ENCODE measurements around the gene CRCP.
"Not testable (repeated sequence)": the region's sequence is repeated elsewhere in the genome, so short reads cannot be mapped to it uniquely, and the experiment has no call there.

The CRCP gene

DNA sequence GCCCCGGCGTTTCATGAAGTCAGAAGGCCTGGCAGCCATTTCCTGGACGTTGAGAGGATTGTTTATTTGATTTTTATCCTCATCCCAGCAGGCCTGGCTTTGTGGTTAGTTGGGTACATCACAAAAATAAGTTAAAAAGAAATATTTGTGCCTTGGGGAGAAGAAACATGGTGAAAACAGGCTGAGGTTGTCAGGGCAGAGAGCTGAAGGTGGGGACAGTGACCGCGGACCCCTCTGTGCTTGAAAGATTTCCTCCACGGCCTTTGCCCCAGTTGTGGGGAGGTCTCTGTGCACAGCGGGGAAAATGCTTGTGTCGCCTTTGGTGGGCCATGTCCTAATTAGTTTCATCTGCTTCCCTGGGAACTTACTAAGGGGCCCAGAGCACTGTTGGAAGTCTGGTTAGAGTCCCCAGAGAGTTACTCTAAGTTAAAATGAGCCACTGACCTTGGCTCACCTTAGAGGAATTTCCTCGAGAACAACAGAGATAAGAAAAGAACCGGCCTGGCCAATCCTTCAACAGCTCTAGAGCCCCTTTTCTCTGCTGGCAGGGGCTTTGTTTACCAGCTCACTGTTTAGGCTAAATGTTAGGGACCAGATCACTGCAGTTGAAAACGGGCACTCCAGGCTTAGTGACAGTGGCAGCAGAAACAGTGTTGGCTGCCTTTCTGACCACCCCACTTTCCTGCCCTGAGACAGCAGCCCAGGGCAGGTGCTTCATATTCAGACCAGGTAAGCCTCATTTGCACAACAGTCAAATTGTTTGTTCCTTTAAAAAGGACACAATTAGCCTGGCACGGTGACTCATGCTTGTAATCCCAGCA is 37.9 kb downstream of the CRCP start:
- TF ChIP-seq, protein P1, sequence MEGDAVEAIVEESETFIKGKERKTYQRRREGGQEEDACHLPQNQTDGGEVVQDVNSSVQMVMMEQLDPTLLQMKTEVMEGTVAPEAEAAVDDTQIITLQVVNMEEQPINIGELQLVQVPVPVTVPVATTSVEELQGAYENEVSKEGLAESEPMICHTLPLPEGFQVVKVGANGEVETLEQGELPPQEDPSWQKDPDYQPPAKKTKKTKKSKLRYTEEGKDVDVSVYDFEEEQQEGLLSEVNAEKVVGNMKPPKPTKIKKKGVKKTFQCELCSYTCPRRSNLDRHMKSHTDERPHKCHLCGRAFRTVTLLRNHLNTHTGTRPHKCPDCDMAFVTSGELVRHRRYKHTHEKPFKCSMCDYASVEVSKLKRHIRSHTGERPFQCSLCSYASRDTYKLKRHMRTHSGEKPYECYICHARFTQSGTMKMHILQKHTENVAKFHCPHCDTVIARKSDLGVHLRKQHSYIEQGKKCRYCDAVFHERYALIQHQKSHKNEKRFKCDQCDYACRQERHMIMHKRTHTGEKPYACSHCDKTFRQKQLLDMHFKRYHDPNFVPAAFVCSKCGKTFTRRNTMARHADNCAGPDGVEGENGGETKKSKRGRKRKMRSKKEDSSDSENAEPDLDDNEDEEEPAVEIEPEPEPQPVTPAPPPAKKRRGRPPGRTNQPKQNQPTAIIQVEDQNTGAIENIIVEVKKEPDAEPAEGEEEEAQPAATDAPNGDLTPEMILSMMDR (IDR thresholded peaks at IDR 0.05; ENCODE audit: extremely low read depth, missing control alignments): no peak
- DNase-seq (ENCODE audit: low spot score): no peak

DNA sequence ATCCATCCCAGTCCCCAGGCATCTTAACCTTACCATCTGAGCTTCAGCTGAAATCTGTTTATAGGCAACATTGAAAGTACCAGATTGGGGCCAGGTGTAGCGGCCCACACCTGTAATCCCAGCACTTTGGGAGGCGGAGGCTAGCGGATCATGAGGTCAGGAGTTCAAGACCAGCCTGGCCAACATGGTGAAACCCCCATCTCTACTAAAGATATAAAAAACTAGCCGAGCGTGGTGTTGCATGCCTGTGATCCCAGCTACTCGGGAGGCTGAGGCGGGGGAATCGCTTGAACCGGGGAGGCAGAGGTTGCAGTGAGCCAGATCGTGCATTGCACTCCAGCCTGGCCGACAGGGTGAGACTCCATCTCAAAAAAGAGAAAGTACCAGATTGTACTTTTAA is 39.0 kb downstream of the CRCP start:
- TF ChIP-seq, protein P1 (IDR thresholded peaks at IDR 0.05; ENCODE audit: extremely low read depth, missing control alignments): no peak
- DNase-seq (ENCODE audit: low spot score): no peak

DNA sequence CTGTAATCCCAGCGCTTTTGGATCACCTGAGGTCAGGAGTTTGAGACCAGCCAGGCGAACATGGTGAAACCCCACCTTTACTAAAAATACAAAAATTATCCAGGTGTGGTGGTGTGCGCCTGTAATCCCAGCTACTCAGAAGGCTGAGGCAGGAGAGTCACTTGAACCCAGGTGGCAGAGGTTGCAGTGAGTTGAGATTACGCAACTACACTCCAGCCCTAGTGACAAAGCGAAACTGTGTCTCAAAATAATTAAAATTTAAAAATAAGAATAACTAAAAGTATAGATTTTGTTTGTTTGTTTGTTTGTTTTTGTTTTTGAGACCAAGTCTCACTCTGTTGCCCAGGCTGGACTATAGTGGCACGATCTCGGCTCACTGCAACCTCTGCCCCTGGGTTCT is 41.4 kb downstream of the CRCP start:
- DNase-seq (ENCODE audit: low spot score): not testable (repeated sequence)

DNA sequence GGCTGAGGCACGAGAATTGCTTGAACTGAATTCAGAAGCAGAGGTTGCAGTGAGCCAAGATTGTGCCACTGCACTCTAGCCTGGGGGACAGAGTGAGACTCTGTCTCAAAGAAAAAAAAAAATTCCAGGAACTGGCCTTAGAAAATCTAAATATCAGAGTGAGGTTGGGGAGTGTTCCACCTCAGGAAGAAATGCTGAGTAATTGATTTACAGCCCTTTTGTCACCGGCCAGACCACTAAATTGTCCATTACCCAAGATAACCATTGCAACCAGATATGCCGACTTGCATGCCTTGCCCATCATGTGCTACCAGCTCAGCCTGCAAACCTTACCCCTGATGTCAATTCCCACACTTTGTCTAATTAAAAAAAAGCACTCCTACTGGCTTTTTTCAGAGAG is 42.4 kb downstream of the CRCP start:
- TF ChIP-seq, protein P1 (IDR thresholded peaks at IDR 0.05; ENCODE audit: extremely low read depth, missing control alignments): no peak
- no peak for DNase-seq (ENCODE audit: low spot score)

DNA sequence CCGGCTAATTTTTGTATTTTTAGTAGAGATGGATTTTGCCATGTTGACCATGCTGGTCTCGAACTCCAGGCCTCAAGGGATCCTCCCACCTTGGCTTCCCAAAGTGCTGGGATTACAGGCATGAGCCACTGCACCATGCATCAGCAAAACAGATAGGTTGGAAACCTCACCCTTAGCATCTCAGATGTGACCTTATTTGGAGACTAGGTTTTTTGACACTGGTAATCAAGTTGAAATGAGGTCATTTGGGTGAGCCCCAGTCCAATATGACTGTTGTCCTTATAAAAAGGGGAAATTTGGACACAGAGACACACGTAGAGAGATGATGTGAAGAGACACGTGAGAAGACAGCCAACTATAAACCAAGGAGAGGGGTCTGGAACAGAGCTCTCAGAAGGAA is 48.0 kb downstream of the CRCP start:
- TF ChIP-seq, protein P1 (IDR thresholded peaks at IDR 0.05; ENCODE audit: extremely low read depth, missing control alignments): no peak
- DNase-seq (ENCODE audit: low spot score): no peak

DNA sequence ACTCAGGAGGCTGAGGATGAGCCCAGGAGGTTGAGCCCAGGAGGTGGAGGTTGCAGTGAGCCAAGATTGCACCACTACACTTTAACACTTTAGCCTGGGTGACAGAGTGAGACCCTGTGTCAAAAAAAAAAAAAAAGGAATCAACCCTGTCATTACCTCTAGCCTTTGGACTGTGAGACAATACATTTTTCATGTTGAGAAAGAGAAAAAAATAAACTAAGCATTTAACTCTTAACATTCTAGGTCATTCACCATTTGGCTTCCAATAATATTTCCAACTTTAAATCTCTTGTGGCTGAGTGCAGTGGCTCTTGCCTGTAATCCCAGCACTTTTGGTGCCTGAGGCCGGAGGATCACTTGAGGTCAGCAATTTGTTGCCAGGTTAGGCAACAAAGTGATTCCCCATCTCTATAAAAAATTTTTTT is 48.6 kb downstream of the CRCP start:
- TF ChIP-seq, protein P1 (IDR thresholded peaks at IDR 0.05; ENCODE audit: extremely low read depth, missing control alignments): no peak
- no peak for DNase-seq (ENCODE audit: low spot score)

DNA sequence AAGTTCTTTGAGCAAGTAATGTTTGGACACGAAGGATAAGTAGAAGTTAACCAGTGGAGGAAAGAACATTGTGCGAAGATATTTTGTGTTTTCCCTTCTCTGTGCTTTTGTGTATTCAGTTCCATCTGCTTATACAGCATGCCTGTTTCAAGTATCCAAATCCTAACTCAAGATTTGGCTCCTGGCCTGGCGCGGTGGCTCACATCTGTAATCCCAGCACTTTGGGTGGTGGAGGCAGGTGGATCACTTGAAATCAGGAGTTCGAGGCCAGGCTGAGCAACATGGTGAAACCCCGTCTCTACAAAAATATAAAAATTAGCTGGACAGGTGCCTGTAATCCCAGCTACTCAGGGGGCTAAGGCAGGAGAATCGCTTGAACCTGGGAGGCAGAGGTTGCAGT is 49.7 kb downstream of the CRCP start:
- TF ChIP-seq, protein P1 (IDR thresholded peaks at IDR 0.05; ENCODE audit: extremely low read depth, missing control alignments): no peak
- DNase-seq (ENCODE audit: low spot score): no peak
